Activated naive CD4-positive, alpha-beta T cell treated with Interleukin-2 at 50 U/mL for 16 hours (primary cell): ENCODE measurements around the gene SNX20.

Experiments
- DNase-seq: peaks from one replicate; pipeline ENCODE4 v3.0.0-alpha.2; 2020

SNX20 gene

DNA sequence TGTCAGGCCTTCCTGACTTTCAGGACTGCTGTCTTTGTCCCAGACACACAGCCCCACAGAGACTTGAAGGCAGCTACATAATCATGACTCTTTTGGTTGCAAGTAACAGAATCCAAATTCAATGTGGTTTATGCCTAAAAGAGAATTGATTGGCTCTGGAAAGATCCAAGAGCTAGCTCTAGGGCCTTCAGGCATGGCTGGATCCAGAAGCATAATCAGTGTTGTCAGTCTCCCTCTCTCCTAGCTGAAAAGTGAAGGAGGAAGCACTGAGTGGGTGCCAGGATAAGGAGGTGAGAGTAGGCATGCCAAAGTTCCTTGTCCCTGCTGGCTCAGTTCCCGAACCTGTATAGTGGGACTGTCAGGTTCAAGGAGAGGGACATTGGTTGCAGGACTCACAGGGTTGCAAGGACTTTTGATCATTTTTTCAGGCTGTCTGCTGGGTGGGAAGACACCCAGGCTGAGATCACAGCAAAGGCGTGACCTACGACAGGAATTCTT lies 25.5 kb downstream of the SNX20 start:
- no peak for DNase-seq

DNA sequence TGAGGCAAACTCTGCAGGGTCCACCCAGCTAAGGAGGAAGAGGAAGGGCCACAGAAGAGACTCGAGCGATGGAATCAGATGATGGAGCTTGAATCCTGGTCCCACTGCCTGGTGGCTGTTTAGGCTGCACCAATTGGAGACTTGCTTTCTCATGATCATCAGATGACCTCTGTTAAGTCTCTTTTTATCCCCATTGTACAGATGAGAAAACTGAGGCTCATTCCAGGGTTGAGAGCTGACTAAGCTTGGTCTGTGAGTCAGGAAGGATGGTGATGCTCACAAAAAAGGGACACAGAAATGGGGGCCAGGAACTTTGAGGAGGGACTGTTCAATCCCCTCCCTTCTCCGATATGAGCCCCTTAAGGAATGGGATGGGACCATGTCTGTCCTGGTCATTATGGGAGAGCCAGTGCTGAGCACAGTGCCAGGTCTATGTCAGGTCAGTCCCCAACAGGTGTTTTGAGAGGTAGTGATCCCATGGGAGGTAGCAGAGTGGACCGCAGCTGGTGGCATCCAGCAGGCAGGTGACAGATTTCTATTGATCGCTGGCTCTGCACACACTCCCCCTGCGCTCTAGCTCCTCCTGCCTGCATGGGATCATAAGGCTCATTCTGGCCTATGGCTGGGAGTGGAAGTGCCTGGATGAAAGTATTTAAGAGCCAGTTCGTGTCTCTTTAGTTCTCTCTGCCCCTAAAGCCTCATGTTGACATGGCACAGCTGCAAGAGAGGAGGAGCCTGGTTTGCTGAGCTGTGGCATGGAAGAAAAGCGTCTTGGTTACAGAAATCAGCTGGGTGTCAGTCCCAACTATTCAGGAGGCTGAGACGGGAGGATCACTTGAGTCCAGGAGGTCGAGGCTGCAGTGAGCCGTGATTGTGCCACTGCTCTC lies 27.2 kb downstream of the SNX20 start:
- no peak for DNase-seq

DNA sequence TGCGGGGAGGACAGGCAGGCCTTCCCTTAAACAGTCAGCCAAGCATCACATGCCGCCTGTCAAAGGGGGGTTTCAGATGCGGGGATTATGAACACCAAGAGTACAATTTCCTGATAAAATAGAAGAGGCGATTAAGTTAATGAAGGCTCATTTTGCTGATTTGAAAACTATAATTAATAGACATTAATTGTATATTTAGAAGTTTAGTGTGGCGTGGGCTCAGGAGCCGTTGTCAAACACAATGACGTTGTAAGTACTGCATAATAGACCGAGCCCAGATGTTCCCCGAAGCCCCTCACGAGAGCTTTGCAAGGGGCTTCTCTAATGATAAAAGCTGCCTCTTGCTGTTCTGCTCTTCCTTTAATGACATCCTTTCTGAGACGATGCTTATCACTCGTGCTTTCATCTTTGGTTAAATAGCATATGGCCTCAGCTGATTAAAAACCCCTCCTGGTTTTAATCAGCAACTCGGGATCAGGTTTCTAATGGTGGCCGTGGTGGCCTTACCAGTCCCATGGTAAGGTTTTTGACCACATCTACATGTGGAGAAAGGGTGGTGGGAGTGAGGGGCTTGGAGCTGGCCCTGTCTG lies 28.2 kb downstream of the SNX20 start:
- DNase-seq: no peak

DNA sequence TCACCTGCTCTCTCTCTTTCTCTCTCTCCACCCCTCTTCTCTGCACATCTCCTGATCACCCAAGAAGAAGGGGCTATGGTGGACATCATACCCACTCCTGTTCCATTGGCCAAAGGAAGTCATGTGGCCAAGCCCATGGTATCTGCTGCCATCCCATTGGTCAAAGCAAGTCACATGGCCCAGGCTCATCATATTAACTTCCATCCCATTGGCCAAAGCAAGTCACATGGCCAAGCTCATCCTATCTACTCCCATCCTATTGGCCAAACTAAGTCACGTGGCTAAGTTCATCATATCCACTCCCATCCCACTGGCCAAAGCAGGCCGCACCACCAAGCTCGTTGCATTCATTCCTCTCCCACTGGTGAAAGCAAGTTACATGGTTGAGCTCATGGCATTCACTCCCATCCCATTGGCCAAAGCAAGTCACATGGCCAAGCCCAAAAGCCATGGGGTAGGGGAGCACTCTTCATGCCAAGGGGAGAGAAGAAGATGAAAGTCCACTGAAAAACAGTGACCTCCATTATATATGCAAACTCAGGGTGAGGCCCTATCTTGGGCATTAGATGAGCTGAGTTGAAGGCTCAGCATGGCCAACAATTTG lies 29.2 kb downstream of the SNX20 start:
- no peak for DNase-seq

DNA sequence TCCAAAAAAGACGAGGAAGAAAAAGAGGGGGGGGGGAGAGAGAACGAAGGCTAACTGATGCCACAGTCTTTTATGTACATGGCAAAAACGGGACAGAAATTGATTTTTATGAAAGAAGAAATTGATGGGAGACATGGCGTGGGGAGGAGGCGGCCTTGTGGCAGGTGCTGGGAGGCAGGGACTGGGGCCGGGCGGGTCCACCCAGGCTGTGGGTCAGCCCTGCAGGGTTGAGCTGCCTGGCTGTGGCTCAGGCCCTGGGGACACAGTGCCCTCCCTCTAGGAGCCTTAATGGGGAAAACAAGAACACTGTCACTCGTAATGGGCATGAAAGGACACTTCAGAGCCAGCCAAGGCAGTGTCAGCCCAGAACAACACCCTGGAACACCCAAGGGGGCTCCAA lies 34.8 kb downstream of the SNX20 start:
- DNase-seq: no peak

DNA sequence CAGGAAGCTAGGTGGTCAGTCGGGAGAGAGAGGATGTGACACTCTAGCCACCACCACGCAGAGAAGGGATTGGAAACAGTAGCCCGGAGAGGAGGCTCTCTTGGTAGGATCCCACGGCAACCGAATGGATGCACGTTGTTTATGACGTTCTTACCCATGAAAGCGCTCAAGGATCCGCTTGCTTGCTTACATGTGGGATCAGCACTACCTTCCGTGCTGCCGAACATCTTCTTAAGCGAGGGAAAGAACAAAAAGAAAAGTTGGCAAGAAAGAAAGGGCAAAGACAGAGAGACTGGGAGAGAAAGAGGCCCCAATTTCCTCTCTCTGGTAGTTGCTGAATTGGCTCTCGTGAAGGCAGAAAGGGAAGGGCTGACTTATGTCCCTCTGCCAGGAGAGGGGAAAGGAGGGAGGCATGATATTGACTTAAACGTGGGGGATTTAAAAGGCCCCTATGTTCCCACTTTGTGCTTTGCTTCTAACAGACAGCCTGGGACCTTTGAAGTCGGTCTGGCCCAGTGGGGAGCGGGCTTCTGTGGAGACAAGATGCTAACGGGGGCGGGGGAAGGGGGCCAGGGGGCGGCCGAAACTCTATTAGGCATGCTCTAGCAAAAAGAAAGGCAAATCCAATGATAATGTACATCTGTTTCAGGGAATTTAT lies 35.4 kb downstream of the SNX20 start:
- DNase-seq: no peak

DNA sequence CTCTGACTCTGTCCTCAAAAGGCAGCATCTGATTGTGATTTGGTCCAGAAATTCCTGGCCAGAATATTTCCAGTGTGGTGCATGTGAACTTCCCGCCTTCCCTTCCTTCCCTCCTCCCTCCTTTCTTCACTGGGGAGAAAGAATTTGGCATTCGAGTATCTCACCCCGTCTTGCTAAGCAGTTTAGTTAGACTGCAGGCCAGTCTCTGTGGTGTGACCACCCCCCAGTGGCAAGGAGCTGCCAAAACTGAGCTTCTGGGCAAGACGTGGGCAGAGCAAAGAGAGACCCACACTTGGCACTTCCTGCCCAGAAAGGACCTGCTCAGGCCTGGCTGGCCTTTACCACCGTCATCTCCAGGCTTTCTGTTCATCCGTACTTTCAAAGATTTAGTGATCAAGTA lies 36.4 kb downstream of the SNX20 start:
- peak; percentile 24 for DNase-seq

DNA sequence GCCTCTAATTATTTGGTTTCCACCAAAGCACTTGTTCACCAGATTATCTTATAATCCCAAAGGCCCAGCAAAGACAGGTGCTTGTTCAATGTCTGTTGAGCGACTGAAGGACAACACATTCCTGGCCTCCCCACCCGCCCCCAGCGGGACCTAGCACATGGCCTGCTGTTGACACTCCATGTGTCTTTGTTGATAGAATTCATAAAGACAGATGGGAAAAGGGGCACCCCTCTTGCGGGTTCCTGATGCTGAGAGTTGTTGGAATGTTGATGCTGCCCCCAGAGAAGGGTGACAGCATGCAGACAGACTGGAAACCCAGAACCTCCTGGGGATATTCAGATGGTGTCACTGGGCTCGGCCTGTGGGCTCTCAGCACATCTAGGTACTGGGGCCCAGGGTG lies 36.9 kb downstream of the SNX20 start:
- DNase-seq: no peak

DNA sequence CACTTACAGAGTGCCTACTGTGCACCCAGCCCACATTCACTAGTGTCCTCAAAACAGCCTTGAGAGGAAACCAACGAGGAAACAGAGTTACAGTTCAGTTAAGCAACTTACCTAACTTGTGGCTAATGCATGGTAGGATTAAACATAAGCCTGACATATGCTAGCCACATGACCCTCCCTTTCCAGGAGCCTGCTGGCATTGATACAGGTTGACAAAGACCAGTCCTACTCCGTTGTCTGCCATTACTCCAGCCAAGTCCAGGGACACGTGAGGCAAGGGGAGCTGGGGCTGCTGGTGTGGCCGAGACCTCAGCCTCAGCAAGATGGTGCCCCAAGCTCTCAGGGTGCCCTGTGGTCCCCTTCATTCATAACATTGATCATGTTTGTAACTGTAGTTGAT lies 37.9 kb downstream of the SNX20 start:
- DNase-seq: no peak

DNA sequence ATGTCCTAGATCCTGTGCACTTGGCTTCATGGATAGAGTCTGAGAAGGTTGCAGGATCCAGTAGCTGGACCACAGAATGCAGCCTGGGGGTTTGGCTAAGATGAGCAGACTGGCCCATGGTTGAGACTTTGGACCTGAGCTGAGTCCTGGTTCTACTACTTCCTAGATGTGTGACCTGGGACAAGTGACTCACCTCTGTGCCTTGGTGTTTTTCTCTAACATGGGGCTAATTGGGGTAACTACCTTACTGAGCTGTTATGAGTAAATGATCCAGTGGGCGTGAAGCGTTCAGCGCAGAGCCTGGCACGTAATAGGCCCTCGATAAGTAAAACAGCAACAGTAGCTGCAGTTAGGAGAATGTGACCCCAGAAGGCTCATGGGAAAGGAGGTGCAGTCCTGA lies 38.8 kb downstream of the SNX20 start:
- DNase-seq: no peak

DNA sequence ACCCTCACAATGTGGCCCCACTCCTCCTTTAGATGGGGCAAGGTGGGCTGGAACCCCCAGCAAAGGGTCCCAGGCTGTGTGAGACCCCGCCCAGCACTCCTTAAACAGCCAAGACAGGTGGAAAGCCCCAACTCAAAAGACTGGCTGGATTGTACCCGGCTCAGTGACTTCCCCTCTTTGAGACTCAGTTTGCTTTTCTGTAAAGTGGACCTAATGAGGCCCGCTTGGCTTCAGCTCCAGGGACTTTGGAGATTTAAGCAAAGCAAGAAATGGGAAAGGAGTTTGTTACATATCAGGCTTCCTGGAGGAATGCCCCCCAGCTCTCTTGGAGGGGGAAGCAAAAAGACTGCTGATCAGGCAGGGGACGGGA lies 39.3 kb downstream of the SNX20 start:
- no peak for DNase-seq

DNA sequence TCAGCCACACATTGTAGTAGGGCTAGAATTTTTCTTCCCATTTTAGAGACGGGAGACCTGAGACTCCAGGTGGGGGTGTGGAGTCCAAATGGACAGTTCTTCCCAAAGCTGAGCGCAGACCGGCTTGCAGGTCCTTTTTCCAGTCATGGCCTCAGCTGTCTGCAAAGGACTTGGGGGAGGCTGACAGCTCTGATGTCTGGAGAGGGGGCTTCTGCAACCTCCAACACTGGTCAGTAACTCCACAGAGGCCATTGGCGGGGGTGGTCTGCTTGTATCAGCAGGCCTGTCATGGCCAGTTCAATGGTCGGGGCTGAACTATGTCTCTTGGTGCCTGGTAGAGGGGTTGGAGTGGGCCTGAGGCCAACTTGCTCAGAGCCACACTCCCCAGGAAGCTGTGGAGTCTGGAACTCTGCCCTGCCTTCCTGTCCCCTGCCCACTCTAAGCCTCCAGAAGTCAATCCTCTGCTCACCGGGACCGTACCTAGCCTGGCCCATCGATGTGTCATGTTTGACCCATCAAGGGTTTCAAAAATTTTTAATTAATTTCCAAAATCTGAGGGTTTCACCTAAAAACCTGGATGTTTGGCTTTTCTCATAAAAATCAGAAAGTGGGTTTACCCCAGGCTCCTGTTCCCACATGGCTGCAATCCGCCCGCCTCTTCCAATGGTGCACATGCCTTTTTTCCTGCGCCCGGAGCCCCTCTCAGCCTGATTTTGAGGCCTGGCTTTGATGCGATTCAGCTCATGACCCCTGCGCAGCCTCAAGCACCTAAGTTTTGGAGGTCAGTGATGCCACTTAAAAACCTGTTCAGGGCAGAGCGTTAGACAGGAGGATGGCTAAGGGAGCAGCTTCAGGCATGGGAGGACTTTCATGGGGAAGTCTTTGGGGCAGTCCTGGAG lies 39.9 kb downstream of the SNX20 start:
- DNase-seq: no peak

DNA sequence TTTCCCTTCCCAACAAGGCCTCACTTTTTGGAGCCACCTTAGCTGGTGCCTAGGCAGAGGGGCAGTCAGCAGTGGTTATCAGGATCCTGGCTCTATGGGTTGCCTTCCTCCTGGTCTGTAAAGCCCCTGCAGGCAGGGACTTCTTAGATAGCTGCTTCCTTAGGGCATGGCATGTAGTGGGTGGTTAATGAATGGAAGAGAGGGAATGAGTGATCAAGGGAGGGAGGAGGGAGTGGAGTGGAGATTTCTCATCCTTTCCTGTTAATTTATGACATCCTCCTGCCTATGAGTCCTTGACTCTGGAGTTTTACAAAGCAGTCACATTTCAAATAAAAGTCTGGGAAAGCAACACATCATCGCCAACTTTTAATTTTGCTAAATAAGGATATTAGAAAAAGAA lies 40.7 kb downstream of the SNX20 start:
- DNase-seq: no peak

DNA sequence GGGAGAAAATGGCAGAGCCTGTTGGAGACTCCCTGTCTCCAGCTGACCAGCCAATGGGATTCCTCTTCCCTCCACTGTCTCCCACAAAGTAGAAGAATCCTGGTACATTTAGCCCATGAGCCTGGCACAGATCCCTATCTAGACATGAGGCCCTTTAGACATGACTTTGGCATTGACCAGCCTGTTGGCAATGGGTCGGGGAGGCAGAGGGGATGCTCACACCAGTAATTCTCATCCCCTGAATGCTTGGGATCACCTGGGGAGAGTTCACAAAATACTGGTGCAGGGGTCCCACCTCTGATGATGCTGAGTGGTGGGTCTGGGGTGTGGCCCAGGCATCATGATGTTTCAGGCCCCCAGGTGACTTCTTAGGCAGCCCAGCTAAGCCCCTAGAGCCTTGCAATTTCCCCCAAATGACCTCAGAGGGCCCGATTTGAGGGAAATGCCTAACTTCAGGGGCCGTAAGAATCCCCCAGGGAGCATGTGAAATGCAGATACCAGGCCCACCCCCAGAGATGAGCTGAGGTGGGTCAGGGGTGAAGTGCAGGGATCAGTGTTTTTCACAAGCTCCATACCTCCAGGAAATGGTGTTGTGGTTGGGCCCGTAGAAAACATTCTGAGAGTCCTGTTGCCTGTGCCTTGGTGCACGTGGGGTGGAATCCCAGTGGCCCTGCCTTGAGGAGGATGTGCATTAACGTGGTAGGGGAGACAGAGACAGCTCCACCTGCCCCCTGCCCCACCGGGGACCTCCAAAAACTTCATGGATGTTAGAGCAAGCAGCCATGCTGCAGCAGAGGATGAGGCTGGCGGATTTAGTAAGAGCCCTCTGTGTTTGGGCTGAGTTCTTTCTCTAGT lies 42.1 kb downstream of the SNX20 start:
- no peak for DNase-seq

DNA sequence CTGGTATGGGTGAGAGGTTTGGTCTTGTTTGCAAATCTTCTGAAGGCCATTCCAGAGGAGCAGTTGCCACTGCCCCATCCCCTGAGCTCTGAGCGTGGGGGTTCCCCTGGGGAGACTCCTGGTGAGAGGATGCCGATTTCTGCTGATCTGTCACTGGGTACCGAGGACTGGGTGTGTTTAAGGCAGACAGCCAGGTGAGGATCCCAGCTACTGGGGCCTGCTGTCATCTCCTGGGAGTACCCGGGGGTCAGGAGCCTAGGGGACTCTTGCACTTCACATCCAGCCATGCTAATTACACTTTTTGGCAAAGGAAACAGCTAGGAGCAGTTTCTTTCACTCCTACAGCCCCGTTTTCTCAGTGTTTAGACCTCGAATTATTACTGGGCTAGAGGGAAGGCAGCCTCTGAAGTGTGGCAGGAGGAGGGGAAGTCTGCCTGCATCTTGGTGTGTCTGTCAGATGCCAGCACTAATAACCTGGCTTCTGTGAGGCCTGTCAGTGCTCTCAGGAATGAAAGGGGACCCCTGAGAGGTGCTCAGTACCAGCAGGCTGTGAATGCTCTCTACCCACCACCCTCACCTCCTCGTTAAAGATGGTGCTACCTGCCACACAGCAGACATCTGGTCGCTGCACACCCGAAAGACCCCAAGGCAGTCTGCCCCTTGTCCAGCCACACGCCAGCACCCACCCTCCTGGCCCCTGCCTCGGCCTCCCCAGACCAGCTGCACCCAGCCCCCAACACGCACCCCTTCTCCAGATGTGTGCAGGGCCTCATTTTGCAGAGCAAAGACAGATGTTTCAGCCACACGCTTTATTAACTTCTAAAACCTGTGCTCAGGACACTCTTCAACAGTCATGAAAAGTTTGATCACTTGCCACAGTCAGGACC lies 43.2 kb downstream of the SNX20 start:
- no peak for DNase-seq

DNA sequence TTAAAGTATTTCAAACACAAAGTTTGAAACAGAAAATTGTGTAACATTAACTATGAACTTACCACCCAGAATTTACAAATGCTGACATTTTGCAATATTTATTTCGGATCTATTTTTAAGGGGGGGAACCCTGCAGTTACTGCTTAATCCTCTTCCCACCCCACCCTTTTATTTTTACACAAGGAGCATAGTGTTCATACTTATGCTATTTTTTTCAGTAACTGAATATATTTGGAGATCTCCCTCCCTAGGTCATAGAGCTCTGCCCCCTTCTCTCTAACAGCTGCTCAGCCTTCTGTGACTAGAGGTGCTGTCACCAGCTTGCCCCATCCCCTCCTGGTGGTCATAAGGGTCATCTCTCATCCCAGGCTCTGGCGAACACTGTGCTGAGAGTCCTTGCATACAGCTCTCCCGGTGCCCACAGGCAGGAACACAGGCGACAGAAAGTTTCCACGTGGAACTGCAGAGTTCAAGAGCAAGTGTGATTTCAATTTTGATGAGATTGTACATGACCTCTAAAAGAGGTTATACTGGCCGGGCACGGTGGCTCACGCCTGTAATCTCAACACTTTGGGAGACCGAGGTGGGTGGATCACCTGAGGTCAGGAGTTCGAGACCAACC lies 44.2 kb downstream of the SNX20 start:
- no peak for DNase-seq

DNA sequence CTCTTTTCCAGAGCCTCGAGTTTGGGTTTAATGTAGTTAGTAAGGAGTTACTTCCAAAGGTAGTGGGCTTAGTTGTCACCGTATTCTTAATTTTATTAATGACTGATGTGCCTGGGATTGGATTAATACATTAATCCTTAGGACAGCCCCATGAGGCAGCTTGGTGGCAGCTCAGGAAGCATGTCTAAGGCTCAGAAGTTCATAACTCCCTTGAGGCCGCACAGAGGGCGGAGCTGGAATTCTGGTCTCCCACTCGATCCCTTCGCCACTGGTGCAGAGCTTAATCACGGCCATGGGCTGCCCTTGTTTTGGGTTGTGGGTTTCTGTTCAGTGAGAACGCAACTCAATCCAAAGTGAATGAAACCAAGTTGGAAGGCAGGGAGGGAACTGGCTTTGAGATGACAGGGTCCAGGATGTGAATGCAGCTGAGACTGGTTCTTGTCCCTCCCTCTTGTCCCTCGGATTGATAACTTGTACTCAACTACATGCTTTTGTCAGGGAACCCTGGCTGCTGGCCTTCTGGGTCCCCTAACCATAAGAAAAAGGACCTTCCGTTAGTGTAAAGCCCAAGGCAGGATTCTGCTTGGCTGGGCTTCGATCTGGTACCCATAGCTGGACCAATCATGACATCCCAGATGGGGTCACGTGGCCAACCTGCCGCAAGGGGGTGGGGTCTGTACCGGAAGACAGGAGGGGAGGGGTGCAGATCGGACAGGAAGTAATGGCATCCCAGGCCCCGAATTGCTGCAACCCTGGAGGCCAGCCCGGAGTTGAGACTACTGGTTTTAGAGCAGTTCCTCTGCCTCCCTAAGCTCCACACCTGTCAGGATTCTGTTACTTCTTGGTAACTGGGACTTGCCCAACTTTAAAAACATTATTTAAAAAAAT lies 45.4 kb downstream of the SNX20 start:
- DNase-seq: peak; percentile 22

DNA sequence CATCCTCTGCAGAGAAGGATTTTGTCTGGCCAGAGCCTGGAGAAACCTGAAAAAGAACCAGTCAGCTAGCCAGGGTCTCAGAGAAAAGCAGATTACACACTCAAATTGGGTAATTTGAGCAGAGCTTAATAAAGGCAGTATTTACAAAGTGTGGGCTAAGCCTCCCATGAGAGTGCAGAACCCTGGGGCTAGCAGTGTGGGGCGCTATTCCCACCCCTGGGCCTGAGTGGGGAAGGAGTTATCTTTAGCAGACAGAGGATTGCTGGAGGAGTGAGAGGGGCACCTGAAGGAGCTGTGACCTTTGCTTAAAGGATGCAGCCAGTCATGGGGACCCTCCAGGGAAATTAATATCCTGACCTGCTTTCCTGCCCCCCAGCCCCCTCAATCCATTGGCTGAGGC lies 46.2 kb downstream of the SNX20 start:
- DNase-seq: no peak

DNA sequence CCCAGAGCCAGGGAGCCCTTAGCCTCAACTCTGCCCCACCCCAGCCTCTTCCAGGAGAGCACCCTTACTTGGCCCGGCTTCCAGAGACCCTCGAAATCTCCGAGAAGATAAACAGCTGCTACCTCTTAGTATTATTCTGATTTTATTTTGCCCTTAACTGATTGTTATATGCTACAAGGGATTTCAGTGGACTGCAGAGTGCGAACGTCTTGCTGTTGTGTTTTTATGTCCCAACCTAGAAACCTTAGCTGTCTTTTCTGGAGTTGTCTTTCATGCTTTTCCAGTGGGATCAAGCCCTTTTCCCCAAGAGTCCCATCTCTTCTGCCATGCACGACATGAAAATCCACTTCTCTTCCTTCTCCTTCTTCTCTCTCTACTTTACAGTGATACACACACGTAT lies 47.0 kb downstream of the SNX20 start:
- DNase-seq: no peak
